Activated CD4-positive, CD25-positive, alpha-beta regulatory T cell (primary cell): ENCODE measurements around the gene BAHCC1.

Source experiments
- DNase-seq, 4 experiments: peaks; one replicate each; lab custom pipeline; 2025; lab: John Stamatoyannopoulos, UW

Gene BAHCC1

DNA sequence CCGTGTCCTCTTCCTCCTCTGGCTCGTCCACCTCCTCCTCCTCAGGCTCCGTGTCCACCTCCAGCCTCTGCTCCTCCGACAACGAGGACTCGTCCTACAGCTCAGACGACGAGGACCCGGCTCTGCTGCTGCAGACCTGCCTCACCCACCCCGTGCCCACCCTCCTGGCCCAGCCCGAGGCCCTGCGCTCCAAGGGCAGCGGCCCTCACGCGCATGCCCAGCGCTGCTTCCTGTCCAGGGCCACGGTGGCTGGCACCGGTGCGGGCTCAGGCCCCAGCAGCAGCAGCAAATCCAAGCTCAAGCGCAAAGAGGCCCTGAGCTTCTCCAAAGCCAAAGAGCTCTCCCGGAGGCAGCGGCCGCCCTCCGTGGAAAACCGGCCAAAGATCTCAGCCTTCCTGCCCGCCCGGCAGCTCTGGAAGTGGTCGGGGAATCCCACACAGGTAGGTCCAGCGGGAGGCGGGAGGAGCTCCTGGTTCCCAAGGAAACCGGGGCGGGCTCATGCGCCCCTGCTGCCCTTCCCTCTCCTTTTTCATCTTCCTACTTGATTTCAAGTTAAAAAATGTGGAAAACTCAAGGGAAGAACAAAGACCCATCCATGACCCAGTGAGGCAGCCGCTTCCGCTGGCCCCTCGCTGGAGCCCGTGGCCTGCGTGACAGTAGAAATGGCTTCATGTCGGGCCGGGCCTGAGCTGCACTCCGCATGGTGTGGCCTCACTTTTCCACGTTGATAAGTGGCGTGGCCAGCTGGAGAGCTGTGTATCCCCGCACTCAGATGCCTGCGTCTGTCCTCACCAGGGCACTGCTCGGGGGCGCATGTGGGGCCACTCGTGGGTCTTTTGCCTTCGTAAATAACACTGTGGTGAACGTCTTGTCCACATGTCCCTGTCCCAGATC, 66.6 kb downstream of the BAHCC1 start:
- DNase-seq: no peak

DNA sequence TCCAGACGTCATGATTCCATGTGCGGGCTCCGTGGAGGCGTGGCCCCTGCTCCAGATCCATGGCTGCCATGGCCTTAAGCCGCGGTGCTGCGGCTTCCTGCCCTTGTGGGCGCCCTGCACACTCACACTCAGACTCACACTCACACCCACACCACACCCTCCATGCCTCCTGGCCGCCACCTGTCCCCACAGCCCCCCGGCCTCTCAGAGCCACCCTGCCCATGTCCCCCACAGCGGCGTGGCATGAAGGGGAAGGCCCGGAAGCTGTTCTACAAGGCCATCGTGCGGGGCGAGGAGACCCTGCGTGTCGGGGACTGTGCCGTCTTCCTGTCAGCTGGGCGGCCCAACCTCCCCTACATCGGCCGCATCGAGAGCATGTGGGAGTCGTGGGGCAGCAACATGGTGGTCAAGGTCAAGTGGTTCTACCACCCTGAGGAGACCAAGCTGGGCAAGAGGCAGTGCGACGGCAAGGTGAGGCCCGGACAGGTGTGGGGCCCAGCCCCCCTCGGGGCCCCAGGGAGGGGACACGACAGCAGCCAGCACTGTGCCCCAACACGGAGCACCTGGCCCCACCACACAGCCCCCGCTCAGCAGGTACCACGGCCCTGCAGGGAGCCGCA, 67.4 kb downstream of the BAHCC1 start:
- DNase-seq: no peak

DNA sequence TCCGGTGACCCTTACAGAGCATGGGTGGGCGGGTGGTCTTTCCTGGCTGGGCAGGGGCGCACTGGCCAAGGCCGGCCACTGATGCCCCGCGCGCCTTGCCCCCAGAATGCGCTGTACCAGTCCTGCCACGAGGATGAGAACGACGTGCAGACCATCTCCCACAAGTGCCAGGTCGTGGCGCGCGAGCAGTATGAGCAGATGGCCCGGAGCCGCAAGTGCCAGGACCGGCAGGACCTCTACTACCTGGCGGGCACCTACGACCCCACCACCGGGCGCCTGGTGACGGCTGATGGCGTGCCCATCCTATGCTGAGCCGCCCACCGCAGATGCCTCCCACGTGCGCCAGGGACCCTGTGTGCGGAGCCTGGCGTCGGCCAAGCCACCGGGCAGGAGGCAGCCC, 68.2 kb downstream of the BAHCC1 start:
- DNase-seq: no peak

DNA sequence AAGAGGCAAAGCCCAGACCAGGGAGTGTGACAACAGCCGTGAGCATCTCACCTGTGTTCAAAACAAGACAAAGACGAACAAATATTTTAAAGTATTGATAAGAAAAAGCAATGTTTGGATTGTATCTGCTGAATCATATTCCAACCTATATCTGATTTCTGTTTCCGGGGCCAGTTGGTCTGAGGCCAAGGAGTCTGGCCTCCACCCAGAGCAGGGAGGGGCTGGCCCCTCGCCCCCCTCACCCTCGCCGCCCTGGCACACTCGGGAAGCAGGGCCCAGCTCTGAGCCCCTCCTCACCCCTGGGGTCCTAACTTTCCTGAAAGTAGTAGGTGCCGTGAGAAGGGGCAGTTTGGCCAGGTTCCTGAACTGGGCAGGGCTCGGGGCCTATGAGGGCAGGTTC, 69.3 kb downstream of the BAHCC1 start:
- DNase-seq: no peak

DNA sequence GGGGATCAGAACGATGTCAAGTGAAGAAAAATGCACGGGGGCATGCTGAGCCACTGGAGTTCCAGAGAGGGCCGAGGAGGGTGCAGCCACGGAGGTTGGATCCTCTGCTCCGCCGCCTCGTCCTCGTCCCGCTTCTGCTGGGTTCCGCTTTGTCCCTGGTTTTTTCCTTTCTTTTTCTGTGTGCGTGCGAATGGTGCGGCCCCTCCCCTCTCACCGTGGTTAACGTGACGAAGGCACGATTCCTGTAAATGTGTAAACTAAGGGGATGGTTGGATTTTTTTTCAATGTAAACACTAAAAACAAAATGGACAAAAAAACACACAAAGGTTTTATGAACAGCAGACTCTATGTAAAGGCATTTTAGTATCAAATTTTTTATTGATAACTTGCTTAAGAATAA, 70.7 kb downstream of the BAHCC1 start:
- DNase-seq: no peak

DNA sequence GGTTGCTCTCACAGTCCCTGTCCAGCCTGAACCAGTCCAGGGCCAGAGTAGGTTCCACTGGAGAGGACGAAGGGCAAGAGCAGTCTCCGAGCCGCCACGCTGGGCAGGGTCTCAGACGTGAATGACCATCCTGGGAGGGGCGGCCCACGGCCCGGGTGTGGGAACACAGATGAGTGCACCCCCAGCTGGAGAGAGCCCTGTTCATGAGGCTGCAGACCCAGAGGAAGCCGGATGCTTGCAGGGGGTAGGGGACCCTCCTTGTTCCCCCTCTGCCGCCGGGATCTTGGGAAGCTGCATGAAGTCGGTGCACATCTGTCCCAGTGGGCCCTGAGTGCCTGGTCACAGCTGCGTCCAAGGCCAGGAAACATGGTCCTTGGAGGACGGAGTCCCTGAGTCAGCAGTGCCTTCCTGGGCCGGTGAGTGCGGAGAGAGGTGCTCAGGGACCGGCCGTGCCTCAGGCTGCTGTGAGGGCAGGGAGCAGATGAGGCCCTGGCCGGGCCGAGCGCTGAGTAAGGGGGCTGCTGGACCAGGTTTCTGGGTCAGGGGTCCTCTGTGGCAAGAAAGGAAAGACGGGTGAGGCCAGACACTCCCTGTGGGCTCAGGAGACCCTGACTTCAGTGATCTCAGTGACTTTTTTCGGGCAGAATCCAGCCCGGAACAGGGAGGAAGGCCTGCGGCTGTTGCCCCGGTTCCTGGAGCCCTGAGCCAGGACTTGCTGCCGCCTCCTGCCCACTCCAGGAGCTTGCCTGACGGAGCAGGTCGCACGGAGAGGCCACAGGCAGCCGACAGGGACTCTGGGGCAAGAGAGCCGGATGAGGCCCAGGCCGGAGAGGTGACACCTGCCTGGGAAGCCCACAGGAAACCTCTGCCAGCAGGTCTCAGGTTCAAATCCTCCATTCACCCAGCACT, 71.6 kb downstream of the BAHCC1 start:
- DNase-seq: no peak

DNA sequence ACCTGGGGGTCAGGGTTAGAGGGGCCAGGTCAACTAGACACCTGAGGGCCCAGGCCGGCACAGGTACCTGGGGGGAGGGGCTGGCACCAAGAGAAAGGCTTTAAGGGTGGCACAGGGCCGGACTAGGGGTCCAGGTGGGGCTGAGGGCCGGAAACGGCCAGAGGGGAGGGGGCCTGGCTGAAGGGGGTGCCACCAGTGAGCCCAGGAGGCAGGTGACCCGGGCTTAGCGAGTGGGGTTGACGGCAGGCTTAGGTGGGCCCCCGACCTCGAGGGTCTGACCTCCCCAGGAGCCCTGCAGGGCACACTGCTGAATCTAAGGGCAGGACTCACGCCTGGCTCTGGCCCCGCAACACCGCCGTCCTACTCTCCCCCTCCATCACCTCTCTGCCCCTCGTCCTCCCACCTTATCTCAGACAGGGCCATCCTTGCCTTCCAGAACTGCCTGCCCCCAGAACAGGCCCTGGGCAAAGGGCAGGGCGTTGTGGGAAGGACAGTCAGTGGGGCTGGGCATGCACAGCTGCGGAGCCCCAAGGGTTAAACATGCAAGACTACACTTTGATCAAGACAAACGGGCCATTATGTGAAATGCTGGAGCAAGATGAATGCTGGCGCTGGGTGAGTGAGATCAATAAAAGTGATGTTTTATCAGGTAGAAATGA, 73.0 kb downstream of the BAHCC1 start:
- DNase-seq: no peak

DNA sequence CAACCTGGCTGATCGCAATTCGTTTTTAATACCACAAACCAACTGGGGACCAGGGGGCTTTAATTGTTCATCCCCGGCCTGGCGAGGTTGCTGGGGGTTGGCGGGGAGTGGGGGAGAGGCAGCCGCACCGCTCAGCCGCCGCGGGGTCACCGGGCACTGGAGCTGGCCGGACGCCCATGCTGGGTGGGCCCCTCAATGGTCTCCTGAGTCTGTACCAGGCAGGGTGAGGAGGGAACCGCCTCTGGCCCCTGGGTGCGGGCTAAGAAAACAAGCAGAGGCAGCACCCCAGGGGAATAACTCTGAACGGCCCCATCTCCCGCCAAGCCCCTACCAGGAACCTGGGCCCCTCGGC, 73.5 kb downstream of the BAHCC1 start:
- DNase-seq: no peak

DNA sequence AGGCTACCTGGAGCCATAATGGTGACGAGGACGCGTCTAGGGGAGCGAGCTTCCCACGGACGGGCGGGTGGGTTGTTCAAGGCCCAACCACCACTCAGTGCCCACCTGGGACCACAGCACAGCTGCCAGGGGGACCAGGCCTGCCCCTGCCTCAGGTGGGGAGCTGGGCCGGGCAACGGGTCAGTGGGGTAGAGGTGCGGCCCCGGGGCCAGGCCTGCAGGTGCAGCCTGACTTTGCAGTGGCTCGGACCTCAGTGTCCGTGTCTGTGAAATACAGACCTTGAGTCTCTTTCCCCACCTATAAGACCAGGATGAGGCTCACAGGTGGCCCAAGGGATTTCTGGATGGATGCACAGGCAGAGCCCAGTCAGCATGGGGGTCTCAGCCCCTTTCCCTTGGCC, 74.0 kb downstream of the BAHCC1 start:
- DNase-seq: no peak

DNA sequence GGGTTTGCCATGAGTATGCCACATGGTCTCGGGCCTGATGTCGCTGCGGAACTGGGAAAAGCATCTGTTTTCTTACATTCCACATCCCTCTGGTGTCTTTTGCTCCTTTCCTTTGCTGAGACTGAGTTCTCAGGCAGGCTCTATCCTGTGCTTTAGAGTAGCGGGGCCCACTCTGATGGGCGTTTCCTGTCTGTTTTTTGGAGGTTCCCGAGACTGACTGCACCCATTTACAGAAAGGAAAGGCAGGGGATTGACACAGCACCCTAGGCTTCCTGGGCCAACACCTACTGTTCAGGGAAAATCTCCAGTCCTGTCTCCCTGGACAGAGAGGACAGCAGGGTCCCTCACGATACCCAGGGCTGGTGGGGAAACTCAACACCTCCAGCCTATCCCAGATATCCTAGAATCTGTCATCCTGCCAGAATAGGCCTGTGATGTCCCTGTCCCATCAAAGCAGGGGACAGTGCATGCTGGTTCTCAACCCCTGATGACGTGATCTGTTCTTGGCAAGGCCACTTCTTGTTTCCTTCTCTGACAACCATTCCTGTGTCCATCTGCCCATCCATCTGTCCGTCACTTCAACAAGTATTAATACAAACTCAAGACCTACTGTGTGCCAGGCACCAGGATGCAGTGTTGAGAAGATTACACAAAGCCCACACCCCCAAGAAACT, 75.2 kb downstream of the BAHCC1 start:
- DNase-seq: no peak

DNA sequence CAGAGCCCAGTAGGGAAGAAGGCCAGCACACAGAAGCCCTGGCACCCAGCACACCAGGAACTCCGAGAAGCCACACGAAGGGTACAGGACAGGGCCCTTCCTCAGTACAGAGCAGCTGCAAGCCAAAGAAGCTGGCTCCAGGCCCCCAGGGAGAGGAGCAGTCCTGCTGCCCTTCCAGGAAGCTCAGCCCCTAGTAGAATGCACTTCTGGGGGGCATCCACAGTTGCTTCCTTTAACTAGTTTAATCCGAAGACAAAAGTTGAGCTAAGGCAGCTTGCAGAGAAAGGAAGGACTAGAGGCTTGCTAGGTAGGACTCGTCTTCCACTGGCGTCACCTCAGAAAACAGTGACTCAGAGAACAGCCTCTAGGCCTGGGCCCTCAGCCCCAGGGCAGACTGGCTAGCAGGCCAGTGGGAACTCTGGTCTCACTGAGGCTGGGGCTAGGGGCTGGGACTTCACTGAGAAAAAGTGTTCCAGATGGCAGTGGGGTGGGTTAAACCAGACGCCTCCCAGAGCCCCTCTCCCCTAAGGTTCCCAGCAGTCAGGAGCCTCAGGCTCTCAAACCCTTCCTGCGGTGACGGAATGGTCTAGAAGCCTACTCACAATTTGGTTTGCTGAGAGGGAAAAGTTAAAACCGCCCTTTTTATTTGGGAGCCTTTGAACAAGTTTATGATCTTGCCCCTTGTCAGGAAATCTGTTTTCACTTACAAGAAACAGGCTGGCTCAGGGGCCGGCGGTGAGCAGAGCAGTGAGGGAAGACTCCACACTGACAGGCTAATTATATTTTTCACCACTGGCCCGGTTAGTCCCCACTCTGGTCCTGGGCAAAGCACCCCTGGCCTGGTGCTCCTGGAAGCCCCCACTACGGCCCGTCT, 75.9 kb downstream of the BAHCC1 start:
- DNase-seq: no peak

DNA sequence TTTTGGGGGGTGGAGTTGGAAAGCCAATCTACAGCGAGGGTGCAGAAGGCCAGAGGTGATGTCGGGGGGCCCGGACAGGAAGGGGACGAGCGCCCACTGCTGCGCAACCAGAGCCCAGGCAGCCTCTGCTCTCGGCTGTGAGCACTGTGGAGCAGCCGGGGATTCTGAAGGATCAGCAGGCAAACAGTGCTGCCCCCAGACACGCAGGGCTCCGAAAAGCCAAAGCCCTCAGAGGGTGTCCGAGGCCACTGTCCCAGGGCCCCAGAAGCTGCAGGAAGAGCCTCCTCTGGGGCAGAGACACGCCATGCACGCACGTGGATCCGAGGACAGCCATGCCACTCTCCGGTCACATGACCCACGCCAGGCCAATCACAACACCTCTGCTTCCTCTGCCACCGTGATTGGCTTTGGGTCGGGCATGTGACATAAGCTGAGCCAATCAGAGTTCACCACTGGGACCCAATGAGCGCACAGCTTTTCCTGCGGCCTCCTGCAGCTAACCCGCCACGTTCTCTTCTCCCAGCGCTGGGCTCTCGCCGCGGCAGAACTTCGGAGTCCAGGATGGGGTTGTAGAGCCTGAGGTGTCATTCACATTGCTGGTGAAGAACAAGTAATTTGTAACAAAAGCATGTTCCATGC, 76.7 kb downstream of the BAHCC1 start:
- no peak for DNase-seq

DNA sequence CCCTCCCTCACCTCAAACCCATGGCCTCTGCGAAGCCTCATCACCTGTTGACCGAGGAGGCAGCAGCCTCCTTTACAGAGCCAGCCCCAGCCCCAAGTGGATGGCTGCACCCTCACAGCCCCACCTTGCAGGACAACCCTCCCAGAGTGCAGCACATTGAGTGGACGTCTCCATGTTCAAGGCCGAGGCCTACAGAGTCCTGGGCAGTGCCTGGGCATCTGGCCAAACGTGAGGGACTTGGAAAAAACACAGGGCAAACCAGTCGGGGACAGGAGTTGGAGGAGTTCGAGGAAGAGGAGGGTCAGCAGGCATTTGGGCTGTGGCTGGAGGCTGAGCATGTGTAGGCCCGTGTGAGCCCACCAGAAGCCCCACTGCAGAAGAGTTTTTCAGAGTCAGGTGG, 77.8 kb downstream of the BAHCC1 start:
- no peak for DNase-seq

DNA sequence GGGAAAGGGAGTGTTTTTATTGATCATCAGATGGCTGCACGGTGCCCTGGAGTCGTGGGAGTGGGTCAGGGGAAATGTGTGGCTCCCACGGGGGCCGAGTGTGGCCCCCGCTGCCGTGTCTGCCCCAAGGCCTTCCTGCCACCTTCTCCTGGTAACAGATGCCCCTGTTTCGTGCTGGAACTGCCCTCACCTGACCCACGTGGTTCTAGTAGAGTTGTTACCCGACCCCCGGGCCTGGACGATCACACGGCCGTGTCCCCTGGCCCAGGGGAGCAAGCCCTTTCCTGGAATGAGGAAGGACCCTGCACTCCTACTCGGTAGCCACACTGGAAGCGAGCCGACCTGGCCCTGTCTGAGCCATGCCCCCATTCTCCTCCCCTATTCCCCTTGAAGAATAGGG, 79.7 kb downstream of the BAHCC1 start:
- no peak for DNase-seq

DNA sequence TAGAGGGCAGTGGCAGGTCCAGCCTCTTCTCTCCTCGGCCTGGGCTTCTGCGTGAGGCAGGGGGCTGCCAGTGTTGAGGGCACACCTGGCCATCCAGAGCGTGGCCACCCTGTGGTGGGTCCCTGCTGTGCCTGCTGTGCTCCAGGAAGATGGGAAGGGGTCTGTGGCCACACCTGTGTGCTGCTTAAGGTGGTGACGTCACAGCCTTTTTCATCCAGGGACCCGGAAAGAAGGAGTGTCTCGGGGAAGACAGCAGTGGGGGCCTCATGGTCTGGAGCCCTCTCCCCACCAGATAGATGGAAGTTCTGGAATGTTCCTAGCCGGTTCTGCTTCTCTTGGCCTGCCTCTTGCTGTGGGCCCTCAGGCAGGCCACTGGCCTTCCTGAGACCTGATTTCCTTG, 80.8 kb downstream of the BAHCC1 start:
- DNase-seq: no peak

DNA sequence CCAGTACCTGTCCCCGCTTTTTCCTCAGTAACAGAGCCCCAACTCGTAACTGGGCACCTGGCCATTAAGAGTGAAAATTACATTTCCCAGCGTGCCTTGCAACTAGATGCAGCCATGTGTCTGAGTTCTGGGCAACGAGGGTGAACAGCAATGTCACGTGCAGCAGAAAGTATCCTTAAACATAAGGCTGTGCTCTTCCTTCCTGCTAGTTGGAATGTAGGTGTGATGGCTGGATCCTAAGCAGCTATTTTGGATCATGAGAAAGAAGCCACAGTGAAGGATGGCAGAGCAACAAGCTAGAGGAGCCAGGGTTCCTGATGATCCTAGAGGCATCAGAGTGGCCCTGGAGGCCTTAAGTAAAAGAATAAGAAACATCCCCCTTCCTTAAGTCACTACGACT, 81.4 kb downstream of the BAHCC1 start:
- DNase-seq: no peak

DNA sequence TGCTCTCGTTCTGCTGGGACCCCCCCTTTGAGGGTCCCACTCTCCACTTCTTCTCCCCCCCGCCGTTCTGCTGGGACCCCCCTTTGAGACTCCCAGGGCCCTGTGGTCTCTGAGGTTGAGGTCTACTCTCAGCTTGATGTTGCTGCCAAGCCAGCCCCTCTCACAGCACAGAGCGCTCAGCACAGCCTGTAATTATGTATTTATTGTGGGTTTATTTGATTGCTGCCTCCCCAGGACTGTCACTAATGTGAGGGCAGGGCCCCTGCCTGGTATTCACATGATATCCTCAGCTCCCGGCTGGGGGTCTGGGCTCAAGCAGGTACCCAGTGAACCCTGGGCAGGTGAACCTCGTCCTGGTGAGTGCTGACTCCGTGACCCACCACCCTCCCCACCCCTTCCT, 81.9 kb downstream of the BAHCC1 start:
- DNase-seq: no peak

DNA sequence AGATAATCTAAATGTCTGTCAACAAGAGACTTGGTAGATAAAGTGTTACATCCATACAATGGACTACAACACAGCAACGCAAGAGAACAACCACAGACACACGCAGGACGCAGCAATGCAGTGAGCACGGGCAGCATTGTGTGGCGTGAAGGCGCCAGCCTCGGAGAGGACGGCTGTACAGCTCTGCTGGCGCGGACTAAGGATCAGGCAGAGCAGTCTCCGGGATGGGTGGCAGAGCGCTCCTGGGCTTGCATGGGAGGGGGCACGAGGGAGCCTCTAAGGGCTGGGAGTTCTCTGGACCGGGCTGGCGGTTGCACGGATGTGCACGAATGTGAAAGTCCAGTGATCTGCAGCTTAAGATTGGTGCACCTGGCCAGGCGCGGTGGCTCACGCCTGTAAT, 82.9 kb downstream of the BAHCC1 start:
- DNase-seq: no peak

DNA sequence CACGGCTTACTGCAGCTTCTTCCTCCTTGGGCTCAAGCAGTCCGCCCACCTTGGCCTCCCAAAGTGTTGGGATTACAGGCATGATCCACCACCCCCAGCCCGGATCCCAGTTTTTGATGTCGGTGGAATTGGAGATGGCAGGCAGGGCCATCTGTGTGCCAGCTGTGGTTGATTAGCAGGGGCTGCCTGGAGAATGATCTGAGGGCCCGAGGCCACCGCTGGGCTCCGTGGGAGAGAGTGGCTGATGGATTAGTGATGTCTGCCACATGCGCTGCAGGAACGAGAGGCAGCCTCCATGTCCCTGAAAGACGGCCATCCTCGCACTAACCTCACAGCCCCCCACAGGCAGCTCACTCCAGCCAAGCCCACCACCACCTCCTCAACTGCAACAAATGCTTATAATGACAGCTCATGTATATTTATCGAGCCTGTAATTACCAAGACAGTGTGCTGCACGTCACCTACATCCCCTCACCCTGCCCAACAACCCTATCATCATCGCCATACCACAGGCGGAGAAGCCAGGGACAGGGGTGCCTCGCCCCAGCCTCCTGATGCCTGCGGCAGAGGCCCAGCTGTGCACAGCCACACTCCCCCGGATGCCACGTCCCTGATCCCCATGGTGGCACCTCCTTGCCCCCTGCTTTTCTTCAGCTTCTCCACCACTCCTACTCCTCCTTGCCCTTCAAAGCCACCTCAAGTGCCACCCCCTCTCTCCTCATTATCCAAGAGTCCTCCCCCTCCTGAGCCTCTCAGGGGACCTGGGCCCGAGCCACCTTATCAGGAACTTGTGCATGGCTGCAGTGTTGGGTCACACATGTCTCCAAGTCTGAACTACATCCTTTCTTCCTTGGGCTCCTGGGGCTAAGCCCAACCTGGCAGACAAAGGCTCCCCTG, 84.2 kb downstream of the BAHCC1 start:
- DNase-seq: no peak
